HG02884 (cell line): ENCODE measurements around the gene LAP3.

ENCODE experiments used
- ATAC-seq: cut with Tn5 transposase; IDR thresholded peaks from one replicate; pipeline ENCODE4 v1.9.1; 2021; ENCODE audit warnings: mild to moderate bottlenecking, moderate library complexity; ENCODE audit not compliant: unreplicated experiment

LAP3 gene

DNA sequence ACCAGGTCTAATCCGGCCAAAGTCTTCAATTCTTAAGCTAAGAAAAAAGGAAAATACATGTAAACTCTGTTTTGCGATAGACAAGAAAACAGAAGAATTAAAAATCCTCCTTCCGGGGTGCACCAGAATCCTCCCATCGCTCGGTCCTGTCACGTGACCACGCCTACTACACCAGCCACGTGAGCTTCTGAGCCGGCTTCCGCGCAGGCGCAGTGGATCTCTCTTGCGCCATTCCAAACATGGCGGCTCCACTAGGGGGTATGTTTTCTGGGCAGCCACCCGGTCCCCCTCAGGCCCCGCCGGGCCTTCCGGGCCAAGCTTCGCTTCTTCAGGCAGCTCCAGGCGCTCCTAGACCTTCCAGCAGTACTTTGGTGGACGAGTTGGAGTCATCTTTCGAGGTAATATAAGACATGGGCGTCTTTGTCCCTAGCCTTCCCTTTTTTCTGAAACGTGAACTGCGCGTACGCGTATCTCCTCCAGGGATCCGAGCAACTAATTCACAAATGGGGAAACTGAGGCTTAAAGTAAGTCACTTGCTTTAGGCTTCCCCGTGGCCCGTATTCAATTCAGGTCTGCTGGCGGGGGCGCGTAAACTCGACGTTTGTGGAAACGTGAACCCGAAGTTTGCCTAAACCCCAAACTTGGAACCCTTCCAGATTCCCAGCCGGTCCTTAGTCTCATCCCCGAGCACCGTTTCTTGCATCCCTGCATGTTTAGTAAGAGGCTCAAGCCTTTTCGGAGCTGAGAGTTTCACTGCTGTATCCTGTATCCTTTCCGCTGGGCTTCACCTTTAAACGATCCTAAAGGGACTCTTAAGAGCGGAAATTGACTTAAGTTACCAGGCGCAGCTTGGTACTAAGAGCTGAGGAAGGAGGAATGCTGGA, 37.7 kb downstream of the LAP3 start, which contains the start of gene MED28:
Gene MED28 (plus strand): TSS at position 226 of the 884 bp plus-strand sequence. CDS start 14 bp downstream, at position 240.
- peak; percentile 87 for ATAC-seq

GRCh38 chr4:17616283-17616682, 39.3 kb downstream of the LAP3 start:
- no peak for ATAC-seq

GRCh38 chr4:17618926-17619325, 41.9 kb downstream of the LAP3 start:
- ATAC-seq = no peak

DNA sequence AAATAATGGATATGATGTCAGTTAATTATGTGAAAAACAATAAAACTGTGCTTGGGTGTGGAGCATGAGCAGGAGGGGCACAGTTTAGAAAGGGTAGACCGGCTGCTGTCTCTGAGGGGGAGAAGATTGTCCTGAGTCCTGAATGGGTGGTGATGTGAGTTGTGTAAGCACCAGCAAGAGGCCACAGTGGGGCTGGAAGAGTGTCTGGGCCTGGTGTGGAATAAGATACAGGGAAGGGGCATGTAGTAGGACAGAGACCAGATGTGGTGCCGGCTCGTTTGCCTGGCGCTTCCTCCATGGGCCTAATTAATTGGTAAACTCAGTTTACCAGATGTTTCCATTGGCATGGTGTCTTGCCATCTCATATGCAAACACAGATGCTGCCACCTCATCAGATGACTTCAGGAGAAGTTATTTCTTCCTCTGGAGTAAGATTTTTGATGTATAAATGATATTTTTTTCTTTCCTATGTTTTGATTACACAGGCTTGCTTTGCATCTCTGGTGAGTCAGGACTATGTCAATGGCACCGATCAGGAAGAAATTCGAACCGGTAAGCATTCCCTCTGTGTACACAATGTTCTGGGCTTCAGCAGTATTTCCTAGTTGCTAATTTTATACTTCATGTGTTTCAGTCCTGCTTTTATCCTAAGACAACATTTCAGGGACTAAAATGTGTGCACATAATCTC, 42.6 kb downstream of the LAP3 start:
- ATAC-seq = no peak

GRCh38 chr4:17623451-17624001, 46.5 kb downstream of the LAP3 start:
- no peak for ATAC-seq

DNA sequence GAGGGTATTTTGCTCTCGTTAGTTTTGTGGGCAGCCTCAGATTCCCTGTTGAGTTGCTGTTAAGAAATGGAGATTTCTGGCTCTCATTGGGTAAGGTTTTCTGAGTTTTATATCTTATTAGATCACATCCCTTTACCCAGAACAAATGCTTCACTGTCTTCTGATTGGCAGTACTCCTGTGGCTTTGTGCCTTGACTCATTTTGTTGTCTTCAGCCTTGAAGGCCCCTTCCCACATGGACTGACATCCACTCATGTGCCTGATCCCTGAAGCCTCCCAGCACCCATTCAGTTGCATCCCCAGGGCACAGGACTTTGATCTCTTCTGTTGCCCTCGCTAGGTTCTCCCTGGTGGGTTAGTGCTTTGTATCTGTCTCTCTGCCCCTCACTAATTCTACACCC, 47.8 kb downstream of the LAP3 start:
- no peak for ATAC-seq

GRCh38 chr4:17630228-17630627, 53.2 kb downstream of the LAP3 start:
- no peak for ATAC-seq

DNA sequence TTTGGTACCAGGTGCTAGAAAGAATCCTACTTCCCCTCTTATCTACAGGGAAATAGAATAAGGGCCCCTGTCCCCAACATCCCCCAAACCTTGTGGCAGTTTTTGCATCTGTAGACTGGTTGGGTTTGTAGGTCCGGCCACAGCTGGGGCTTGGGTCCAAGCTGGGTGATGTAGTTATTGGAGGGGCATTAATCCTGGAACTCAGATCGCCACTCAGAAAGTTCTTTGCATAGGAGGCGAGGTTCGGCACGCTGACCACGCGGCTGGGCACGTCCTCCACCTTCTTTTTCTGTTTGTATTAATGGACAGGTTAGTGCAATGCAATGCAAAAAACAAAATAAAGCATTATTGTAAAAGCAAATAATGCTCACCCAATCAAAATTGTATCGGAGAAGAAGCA, 56.6 kb downstream of the LAP3 start:
- no peak for ATAC-seq

GRCh38 chr4:17635056-17635455, 58.1 kb downstream of the LAP3 start:
- ATAC-seq = no peak

- no peak for ATAC-seq
Measured at GRCh38 chr4:17636341-17636695, 59.3 kb downstream of the LAP3 start.

DNA sequence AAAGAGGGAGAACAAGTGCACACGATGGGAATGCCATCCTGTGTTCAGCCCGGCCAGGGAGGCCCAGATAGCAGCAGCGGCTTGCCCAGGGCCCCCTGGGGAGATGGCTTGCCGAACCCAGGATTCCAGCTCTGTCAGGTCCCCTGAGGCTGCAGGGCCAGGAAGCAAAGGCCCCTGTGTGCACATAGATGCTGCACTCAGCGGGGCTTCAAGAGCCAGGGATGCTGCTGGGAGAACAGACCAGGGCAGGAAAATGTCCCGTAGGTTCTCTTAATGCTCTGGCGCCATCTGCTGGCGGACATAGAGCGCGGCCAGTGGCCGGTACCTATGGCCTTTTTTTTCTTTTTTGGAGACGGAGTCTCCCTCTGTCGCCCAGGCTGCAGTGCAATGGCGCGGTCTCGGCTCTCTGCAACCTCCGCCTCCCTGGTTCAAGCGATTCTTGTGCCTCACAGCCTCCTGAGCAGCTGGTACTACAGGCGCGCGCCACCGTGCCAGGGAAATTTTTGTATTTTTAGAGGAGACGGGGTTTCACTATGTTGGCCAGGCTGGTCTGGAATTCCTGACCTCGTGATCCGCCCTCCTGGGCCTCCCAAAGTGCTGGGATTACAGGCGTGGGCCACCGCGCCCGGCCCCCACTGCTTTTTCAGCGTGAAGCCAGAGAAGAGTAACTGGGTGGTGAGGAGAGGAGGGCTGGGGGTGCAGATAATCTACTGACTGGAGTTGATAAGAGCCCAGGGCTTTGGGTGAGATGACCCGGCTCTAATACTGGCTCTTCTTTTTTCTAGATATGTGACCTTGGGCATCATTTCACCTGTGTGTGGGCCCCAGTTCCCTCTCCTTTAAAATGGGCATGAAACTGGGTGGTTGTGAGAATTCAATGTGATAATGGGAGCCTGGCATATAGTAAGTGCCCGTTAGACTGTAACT, 60.0 kb downstream of the LAP3 start:
- peak; percentile 90 for ATAC-seq

DNA sequence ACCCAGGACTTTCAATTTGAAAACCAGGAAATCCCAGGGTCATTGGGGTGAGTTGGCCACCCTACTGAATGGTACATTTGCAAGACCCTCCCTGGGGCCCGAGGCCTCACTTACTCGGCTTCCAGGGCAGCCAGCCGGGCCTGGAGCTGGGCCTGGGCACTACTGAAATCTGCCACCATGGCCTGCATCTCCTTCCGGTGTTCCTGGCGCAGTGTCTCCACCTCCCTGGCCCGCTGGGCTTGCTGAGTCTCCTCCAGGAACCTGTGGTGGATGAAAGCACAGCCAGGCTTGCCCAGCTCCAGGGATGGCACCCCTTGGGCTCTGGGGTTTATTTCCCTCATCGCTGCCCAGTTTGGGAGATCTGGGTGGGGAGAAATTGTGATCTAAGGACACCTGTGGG, 62.1 kb downstream of the LAP3 start:
- no peak for ATAC-seq

- no peak for ATAC-seq
Measured at GRCh38 chr4:17642398-17642783, 65.4 kb downstream of the LAP3 start.

DNA sequence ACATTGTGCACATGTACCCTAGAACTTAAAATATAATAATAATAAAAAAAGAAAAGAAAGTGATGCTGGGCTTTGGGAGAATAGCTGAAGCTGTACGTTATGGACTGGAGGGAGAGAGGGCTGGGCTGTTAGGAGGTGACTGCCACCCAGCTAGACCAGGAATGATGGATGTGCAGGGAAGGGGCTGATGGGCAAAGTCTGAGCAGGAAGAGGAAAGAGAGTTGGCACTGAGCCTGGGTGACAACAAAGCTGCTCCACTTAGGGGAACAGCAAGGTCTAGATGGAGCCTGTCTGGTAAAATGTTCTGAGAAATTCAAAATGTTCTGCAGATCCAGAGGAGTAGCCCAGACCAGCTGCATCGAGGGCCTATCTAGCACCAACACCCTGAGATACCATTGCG, 69.7 kb downstream of the LAP3 start:
- ATAC-seq = no peak

DNA sequence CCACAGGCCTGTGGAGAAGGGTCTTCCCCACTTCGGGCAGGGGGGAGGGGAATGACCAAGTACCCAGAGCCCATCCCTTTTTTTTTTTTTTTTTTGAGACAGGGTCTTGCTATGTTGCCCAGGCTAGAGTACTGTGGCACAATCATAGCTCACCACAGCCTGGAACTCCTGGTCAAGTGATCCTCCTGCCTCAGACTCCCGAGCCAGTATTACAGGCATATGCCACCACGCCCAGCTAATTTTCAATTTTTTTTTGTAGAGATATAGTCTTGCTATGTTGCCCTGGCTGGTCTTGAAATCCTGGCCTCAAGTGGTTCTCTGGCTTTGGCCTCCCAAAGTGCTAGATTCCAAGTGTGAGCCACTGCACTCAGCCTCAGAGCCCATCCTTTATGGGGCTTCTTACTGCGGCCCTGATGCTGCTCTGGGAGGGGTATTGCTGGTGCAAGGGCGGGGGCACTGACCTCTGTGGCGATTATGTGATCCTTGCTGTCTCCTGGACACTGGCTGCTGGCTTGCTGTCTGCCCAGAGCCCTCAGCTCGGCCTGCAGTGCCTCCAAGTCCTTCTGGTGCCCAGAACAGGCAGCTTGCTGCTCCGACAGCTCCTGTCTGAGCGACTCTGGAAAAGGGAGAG, 70.3 kb downstream of the LAP3 start:
- ATAC-seq = no peak

- no peak for ATAC-seq
Measured at GRCh38 chr4:17647927-17648326, 70.9 kb downstream of the LAP3 start.

DNA sequence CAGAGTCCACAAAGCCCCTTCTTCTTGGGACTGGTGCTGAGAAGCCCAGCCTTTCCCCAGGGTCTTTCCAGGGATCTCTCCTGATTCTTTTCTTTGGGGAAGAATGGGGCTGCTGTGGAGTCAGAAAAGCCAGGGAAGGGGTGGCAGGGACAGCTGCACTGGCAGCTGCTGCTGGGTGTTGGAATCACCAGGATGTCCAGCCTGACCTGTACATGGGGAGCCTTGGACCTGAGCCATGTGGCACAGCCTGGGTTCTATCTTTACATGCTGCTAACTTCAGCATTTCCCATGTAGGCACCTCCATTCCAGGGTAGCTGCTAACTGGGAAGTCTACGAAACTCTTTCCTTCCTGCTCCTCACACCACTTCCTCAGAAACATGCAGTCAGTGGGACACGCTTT, 73.4 kb downstream of the LAP3 start:
- no peak for ATAC-seq

- no peak for ATAC-seq
Measured at GRCh38 chr4:17654701-17655100, 77.7 kb downstream of the LAP3 start.

- no peak for ATAC-seq
Measured at GRCh38 chr4:17657090-17657489, 80.1 kb downstream of the LAP3 start.
